GM12878 (cell line): ENCODE data around the gene CDH16. TPM values are rescaled to one million over a fixed set of nuclear protein-coding genes. Genes with fewer than 3 reads are reported as not detected.

ENCODE experiments used
- ATAC-seq: fragments of 200-7000 bp; cut with Tn5 transposase; 3 replicates; pipeline ENCODE4 v1.9.1; 2020; ENCODE audit warnings: mild to moderate bottlenecking, moderate library complexity
- BruUV-seq: library from RNA; stranded (reverse); fragments of 400-500 nt; replicated peaks from 2 replicates; lab custom pipeline; 2021; lab: Mats Ljungman, UMichigan
- CTCF ChIA-PET: fragments of 300-600 bp; sonication (Branson Sonifier 250); formaldehyde crosslinking; extraction: SDS; loops from one replicate; lab custom pipeline; 2021; ENCODE audit warnings: inconsistent platforms; lab: Yijun Ruan, JAX
- POLR2A ChIA-PET: fragments of 350-600 bp; formaldehyde crosslinking; extraction: SDS; loops from one replicate; lab custom pipeline; 2021; ENCODE audit warnings: inconsistent platforms; lab: Charles Lee
- RAD21 ChIA-PET: fragments of 300-600 bp; sonication (Branson Sonifier 250); formaldehyde crosslinking; loops from one replicate; lab custom pipeline; 2023; ENCODE audit warnings: antibody characterized with exemption; ENCODE audit not compliant: unreplicated experiment; lab: Charles Lee
- SMC1A ChIA-PET: fragments of 300-600 bp; sonication (Branson Sonifier 250); formaldehyde crosslinking; loops from one replicate; lab custom pipeline; 2023; ENCODE audit not compliant: unreplicated experiment, uncharacterized antibody; lab: Charles Lee
- DNase-seq: peaks from one replicate; pipeline ENCODE4 v3.0.0-alpha.2; 2011; ENCODE audit warnings: low read depth, low spot score
- FAIRE-seq: peaks from 3 replicates; lab custom pipeline; 2011; peaks lifted over from hg19 to GRCh38; lab: Jason Lieb, UNC
- H2AFZ ChIP-seq: 2 replicates; pipeline ENCODE4 v1.6.0; 2011; ENCODE audit warnings: low read depth, low read length, control low read depth; ENCODE audit not compliant: control insufficient read depth
- H3K27ac ChIP-seq: 2 replicates; pipeline ENCODE4 v1.5.1; 2011; ENCODE audit warnings: control low read depth; ENCODE audit not compliant: control insufficient read depth, insufficient read depth
- H3K27me3 ChIP-seq, 2 experiments: replicated peaks in 1 of 2; 2 replicates each; pipeline versions ENCODE4 v1.6.0 to v1.6.1; 2011; ENCODE audit warnings: low read length in 1 of 2; ENCODE audit not compliant: control insufficient read depth in 2 of 2, insufficient read depth in 2 of 2
- H3K36me3 ChIP-seq, 2 experiments: 2 replicates each; pipeline ENCODE4 v1.5.1; 2011; ENCODE audit warnings: low read length in 1 of 2; ENCODE audit not compliant: control insufficient read depth in 2 of 2, insufficient read depth in 2 of 2
- H3K4me1 ChIP-seq: 2 replicates; pipeline ENCODE4 v1.6.1; 2011; ENCODE audit warnings: mild to moderate bottlenecking, low read length, moderate library complexity, mixed read lengths; ENCODE audit not compliant: control insufficient read depth, insufficient read depth
- H3K4me2 ChIP-seq: 2 replicates; pipeline ENCODE4 v1.6.0; 2011; ENCODE audit warnings: control low read depth; ENCODE audit not compliant: control insufficient read depth, insufficient read depth
- H3K4me3 ChIP-seq: fragments of 200-600 bp; sonication (generic); 2 replicates; pipeline ENCODE4 v1.5.1; 2016
- H3K79me2 ChIP-seq: 2 replicates; pipeline ENCODE4 v1.6.0; 2011; ENCODE audit warnings: low read length; ENCODE audit not compliant: control insufficient read depth, insufficient read depth
- H3K9ac ChIP-seq: 2 replicates; pipeline ENCODE4 v1.8.0; 2011; ENCODE audit warnings: low read length, control low read depth, mixed read lengths; ENCODE audit not compliant: control insufficient read depth, insufficient read depth
- H3K9me3 ChIP-seq: replicated peaks from 3 replicates; pipeline ENCODE4 v1.5.1; 2011; ENCODE audit warnings: mild to moderate bottlenecking, low read length; ENCODE audit not compliant: control insufficient read depth, insufficient read depth
- H4K20me1 ChIP-seq: 2 replicates; pipeline ENCODE4 v1.6.0; 2011; ENCODE audit not compliant: control insufficient read depth, insufficient read depth
- DPF2 ChIP-seq: fragments of 450-650 bp; IDR thresholded peaks from 2 replicates; pipeline ENCODE4 v1.6.1; 2017; ENCODE audit warnings: mild to moderate bottlenecking
- ESRRA ChIP-seq: IDR thresholded peaks from 2 replicates; pipeline ENCODE4 v1.6.1; 2012; ENCODE audit warnings: mild to moderate bottlenecking, low read length, improper control_type of control experiment
- EZH2 ChIP-seq: IDR thresholded peaks from 2 replicates; pipeline ENCODE4 v1.6.1; 2012; ENCODE audit warnings: low read depth, mild to moderate bottlenecking, control low read depth, inconsistent platforms, low read length, borderline replicate concordance; ENCODE audit not compliant: control insufficient read depth
- IKZF2 ChIP-seq, 2 experiments: fragments of 450-650 bp; IDR thresholded peaks; 2 replicates each; pipeline ENCODE4 v1.6.1; 2017; ENCODE audit warnings: mild to moderate bottlenecking in 2 of 2, moderate library complexity in 2 of 2
- LARP7 ChIP-seq: fragments of 450-650 bp; IDR thresholded peaks from 2 replicates; pipeline ENCODE4 v1.6.1; 2017; ENCODE audit warnings: mild to moderate bottlenecking
- NBN ChIP-seq: fragments of 450-650 bp; IDR thresholded peaks from 2 replicates; pipeline ENCODE4 v1.6.1; 2016
- POLR2AphosphoS5 ChIP-seq: IDR thresholded peaks from 2 replicates; pipeline ENCODE4 v1.6.1; 2011; ENCODE audit warnings: mild to moderate bottlenecking, low read length, inconsistent platforms
- RCOR1 ChIP-seq: conservative IDR thresholded peaks from 2 replicates; pipeline ENCODE4 v1.6.1; 2012; ENCODE audit warnings: low read depth, low read length, improper control_type of control experiment
- SIX5 ChIP-seq: IDR thresholded peaks from 2 replicates; pipeline ENCODE4 v1.6.1; 2011; ENCODE audit warnings: mild to moderate bottlenecking, low read depth, low read length, moderate library complexity; ENCODE audit not compliant: severe bottlenecking
- SMC3 ChIP-seq: IDR thresholded peaks from 2 replicates; pipeline ENCODE4 v1.6.1; 2011; ENCODE audit warnings: low read length, improper control_type of control experiment, borderline replicate concordance
- SUZ12 ChIP-seq: fragments of 200-600 bp; sonication (generic); IDR thresholded peaks from one replicate; pipeline ENCODE4 v1.6.1; 2018; ENCODE audit warnings: antibody characterized with exemption, mild to moderate bottlenecking; ENCODE audit not compliant: unreplicated experiment
- YY1 ChIP-seq: IDR thresholded peaks from 2 replicates; pipeline ENCODE4 v1.6.1; 2011; ENCODE audit warnings: low read depth, mild to moderate bottlenecking, low read length
- ZBED1 ChIP-seq: IDR thresholded peaks from 2 replicates; pipeline ENCODE4 v1.6.1; 2016; ENCODE audit warnings: borderline replicate concordance
- ZNF274 ChIP-seq: IDR thresholded peaks from one replicate; pipeline ENCODE4 v1.8.0; 2011; ENCODE audit not compliant: insufficient read length, insufficient read depth
- WGBS: methylation state at CpG from one replicate; pipeline ENCODE4 v1.1.6; 2016; ENCODE audit warnings: low lambda C conversion rate; ENCODE audit not compliant: insufficient replicate concordance, insufficient coverage; ENCODE audit errors: missing lambda C conversion rate; 5-methylcytosine and 5-hydroxymethylcytosine counted together
- in situ Hi-C: fragments of 300-500 bp; cut with MboI; formaldehyde crosslinking; loops from 9 replicates; pipeline ENCODE4 v1.14.3; 2018; ENCODE audit warnings: mixed read lengths
- intact Hi-C: fragments of 100-400 bp; cut with micrococcal nuclease; formaldehyde crosslinking; loops from one replicate; pipeline ENCODE4 v1.14.2; 2022; ENCODE audit not compliant: unreplicated experiment
- polyA plus RNA-seq, 11 experiments: library from polyadenylated mRNA; depleted of rRNA in 4 of 11; unstranded in 6 of 11; stranded (reverse) in 5 of 11; fragments of >200 nt; fragmentation: Nextera tagmentation in 4 of 11; fragmentation: Illumina TruSeq in 1 of 11; extraction: Ambion mirVana in 4 of 11; extraction: Trizol in 1 of 11; gene quantifications; 1 replicate in 1 of 11; 2 replicates in 10 of 11; pipeline versions ENCODE4 v1.2.1 to v1.2.3, GENCODE V29; 2011 to 2016; ENCODE audit warnings: inconsistent platforms in 2 of 11, missing spikeins in 2 of 11, low read depth in 1 of 11
- total RNA-seq, 4 experiments: library from RNA; depleted of rRNA in 3 of 4; stranded (reverse); fragments of >200 nt in 3 of 4; fragmentation: Illumina TruSeq in 1 of 4; extraction: Trizol in 1 of 4; gene quantifications; 2 replicates each; pipeline versions ENCODE4 v1.2.1 to v1.2.3, GENCODE V29; 2013 to 2021
- TF ChIP-seq, protein P1 (sequence below): fragments of 450-650 bp; IDR thresholded peaks from 2 replicates; pipeline ENCODE4 v1.6.1; 2017; ENCODE audit warnings: low read depth, mild to moderate bottlenecking, moderate library complexity
- TF ChIP-seq, protein P2 (sequence below): fragments of 450-650 bp; IDR thresholded peaks from 2 replicates; pipeline ENCODE4 v1.6.1; 2017; ENCODE audit warnings: mild to moderate bottlenecking, low read depth, inconsistent platforms; ENCODE audit not compliant: poor library complexity, severe bottlenecking
- TF ChIP-seq, protein P3 (sequence below): IDR thresholded peaks from 2 replicates; pipeline ENCODE4 v1.6.1; 2012; ENCODE audit warnings: improper control_type of control experiment, low read depth, low read length; ENCODE audit not compliant: insufficient replicate concordance

Gene CDH16
- total and polyA plus RNA-seq, 10 of the 15 experiments (the other 5 are each of a cell fraction or from before 2014, with no cell fraction given): 0.05 TPM; not detected in 9

DNA sequence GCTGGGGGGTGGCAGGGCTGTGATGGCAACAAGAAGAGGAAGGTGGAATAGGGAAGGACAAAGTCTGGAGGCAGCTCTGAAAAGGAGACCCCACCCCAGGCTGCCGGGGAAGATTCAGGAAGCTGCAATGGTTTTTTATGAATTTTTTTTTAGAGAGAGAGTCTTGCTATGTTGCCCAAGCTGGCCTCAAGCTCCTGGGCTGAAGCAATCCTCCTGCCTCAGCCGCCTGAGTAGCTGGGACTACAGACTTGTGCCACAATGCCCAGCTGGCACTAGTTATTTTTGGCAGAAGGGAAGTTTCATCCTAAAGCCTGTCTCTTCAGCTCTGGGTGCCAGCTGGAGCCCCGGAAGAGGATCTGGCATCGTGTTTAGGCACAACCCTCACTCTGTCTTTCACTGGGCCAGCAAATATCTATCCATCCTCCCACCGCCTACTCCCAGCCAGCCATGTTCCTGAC is 41.0 kb upstream of the CDH16 start:
- Histone ChIP-seq H4K20me1 (no peaks in the 10 kb centered on the region), H3K27me3 (no peaks in the 10 kb centered on the region), H3K4me1 (peaks cover 11% of the 10 kb centered on the region), H3K9me3 (no peaks in the 10 kb centered on the region), H3K4me3 (no peak overlapping the region), H3K27ac (no peak overlapping the region), H3K9ac (no peak overlapping the region), H3K36me3 (no peaks in the 10 kb centered on the region), H2AFZ (no peak overlapping the region), H3K4me2 (no peak overlapping the region), H3K79me2 (no peaks in the 10 kb centered on the region)
- no peak for DNase-seq
- ChIA-PET POLR2A (interaction anchor here (0.5 kb wide), 1 partner anchor 66 kb away, joined by 6 read pairs; no protein-coding TSS in a partner anchor), RAD21 (no interaction called here), SMC1A (no interaction called here), CTCF (interaction anchor here (0.9 to 3.9 kb wide), 10 partner anchors 9 to 223 kb away, joined by 3 to 12 read pairs (median 3); no protein-coding TSS in a partner anchor)
- no TSS peak for BruUV-seq
- no peak for ATAC-seq
- in situ Hi-C loops (no loop called here), intact Hi-C loops (loop anchor here (10.0 kb wide), 1 partner anchor 55 kb away; no protein-coding TSS in a partner anchor)
- no peak for FAIRE-seq
- 66% methylated on average over 5 of the region's 5 CpGs for WGBS
- no peak for TF ChIP-seq POLR2AphosphoS5
- TF ChIP-seq, protein P1, sequence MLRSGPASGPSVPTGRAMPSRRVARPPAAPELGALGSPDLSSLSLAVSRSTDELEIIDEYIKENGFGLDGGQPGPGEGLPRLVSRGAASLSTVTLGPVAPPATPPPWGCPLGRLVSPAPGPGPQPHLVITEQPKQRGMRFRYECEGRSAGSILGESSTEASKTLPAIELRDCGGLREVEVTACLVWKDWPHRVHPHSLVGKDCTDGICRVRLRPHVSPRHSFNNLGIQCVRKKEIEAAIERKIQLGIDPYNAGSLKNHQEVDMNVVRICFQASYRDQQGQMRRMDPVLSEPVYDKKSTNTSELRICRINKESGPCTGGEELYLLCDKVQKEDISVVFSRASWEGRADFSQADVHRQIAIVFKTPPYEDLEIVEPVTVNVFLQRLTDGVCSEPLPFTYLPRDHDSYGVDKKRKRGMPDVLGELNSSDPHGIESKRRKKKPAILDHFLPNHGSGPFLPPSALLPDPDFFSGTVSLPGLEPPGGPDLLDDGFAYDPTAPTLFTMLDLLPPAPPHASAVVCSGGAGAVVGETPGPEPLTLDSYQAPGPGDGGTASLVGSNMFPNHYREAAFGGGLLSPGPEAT: no peak
- no peak for TF ChIP-seq SIX5
- no peak for TF ChIP-seq RCOR1
- no peak for TF ChIP-seq DPF2
- no peak for TF ChIP-seq IKZF2 (IDR thresholded peaks at IDR 0.05)
- no peak for TF ChIP-seq ESRRA
- TF ChIP-seq, protein P2, sequence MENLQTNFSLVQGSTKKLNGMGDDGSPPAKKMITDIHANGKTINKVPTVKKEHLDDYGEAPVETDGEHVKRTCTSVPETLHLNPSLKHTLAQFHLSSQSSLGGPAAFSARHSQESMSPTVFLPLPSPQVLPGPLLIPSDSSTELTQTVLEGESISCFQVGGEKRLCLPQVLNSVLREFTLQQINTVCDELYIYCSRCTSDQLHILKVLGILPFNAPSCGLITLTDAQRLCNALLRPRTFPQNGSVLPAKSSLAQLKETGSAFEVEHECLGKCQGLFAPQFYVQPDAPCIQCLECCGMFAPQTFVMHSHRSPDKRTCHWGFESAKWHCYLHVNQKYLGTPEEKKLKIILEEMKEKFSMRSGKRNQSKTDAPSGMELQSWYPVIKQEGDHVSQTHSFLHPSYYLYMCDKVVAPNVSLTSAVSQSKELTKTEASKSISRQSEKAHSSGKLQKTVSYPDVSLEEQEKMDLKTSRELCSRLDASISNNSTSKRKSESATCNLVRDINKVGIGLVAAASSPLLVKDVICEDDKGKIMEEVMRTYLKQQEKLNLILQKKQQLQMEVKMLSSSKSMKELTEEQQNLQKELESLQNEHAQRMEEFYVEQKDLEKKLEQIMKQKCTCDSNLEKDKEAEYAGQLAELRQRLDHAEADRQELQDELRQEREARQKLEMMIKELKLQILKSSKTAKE: no peak
- no peak for TF ChIP-seq YY1
- TF ChIP-seq ZBED1: no peak
- no peak for TF ChIP-seq EZH2
- TF ChIP-seq LARP7: no peak
- TF ChIP-seq, protein P3, sequence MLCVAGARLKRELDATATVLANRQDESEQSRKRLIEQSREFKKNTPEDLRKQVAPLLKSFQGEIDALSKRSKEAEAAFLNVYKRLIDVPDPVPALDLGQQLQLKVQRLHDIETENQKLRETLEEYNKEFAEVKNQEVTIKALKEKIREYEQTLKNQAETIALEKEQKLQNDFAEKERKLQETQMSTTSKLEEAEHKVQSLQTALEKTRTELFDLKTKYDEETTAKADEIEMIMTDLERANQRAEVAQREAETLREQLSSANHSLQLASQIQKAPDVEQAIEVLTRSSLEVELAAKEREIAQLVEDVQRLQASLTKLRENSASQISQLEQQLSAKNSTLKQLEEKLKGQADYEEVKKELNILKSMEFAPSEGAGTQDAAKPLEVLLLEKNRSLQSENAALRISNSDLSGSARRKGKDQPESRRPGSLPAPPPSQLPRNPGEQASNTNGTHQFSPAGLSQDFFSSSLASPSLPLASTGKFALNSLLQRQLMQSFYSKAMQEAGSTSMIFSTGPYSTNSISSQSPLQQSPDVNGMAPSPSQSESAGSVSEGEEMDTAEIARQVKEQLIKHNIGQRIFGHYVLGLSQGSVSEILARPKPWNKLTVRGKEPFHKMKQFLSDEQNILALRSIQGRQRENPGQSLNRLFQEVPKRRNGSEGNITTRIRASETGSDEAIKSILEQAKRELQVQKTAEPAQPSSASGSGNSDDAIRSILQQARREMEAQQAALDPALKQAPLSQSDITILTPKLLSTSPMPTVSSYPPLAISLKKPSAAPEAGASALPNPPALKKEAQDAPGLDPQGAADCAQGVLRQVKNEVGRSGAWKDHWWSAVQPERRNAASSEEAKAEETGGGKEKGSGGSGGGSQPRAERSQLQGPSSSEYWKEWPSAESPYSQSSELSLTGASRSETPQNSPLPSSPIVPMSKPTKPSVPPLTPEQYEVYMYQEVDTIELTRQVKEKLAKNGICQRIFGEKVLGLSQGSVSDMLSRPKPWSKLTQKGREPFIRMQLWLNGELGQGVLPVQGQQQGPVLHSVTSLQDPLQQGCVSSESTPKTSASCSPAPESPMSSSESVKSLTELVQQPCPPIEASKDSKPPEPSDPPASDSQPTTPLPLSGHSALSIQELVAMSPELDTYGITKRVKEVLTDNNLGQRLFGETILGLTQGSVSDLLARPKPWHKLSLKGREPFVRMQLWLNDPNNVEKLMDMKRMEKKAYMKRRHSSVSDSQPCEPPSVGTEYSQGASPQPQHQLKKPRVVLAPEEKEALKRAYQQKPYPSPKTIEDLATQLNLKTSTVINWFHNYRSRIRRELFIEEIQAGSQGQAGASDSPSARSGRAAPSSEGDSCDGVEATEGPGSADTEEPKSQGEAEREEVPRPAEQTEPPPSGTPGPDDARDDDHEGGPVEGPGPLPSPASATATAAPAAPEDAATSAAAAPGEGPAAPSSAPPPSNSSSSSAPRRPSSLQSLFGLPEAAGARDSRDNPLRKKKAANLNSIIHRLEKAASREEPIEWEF: no peak
- TF ChIP-seq ZNF274: no peak
- TF ChIP-seq NBN: no peak
- TF ChIP-seq SMC3: no peak
- TF ChIP-seq SUZ12: no peak
